ENCODE measurements around the gene ZNF778.
"Not testable (repeated sequence)": the region's sequence is repeated elsewhere in the genome, so short reads cannot be mapped to it uniquely, and the experiment has no call there.

GRCh38 chr16:89247734-89248075, 30.2 kb downstream of the ZNF778 start:
- not testable (repeated sequence) for TF ChIP-seq POLR2AphosphoS5 (IDR thresholded peaks at IDR 0.05; ENCODE audit: low read depth); CTCF (IDR thresholded peaks at IDR 0.05; ENCODE audit: insufficient read depth, low read length); SPI1 (IDR thresholded peaks at IDR 0.05; ENCODE audit: borderline replicate concordance, low read depth); GABPA (IDR thresholded peaks at IDR 0.05; ENCODE audit: low read depth)

All from HL-60 (cell line).